BJ (cell line): ENCODE results near the gene CLDN24. TPM values are rescaled to one million over a fixed set of nuclear protein-coding genes. Genes with fewer than 3 reads are reported as not detected.
"Not testable (repeated sequence)": the region's sequence is repeated elsewhere in the genome, so short reads cannot be mapped to it uniquely, and the experiment has no call there.

Source experiments
- CTCF ChIA-PET: fragments of 350-600 bp; formaldehyde crosslinking; extraction: SDS; loops from one replicate; lab custom pipeline; 2021; ENCODE audit warnings: antibody characterized with exemption, inconsistent platforms; lab: Yijun Ruan, JAX
- POLR2A ChIA-PET: fragments of 300-600 bp; sonication (Branson Sonifier 250); formaldehyde crosslinking; extraction: SDS; loops from one replicate; lab custom pipeline; 2021; ENCODE audit warnings: antibody characterized with exemption; lab: Charles Lee
- DNase-seq: peaks from one replicate; pipeline ENCODE4 v3.0.0-alpha.2; 2011; ENCODE audit warnings: low read depth
- H3K27me3 ChIP-seq: 2 replicates; pipeline ENCODE4 v1.6.0; 2011; ENCODE audit warnings: low read length; ENCODE audit not compliant: control insufficient read depth, insufficient read depth
- H3K36me3 ChIP-seq: 2 replicates; pipeline ENCODE4 v1.5.1; 2011; ENCODE audit warnings: low read length; ENCODE audit not compliant: control insufficient read depth, insufficient read depth
- H3K4me3 ChIP-seq: 2 replicates; pipeline ENCODE4 v1.5.1; 2011; ENCODE audit warnings: low read depth, mild to moderate bottlenecking, control low read depth, low read length
- polyA plus RNA-seq: library from polyadenylated mRNA; depleted of rRNA; stranded (reverse); fragments of >200 nt; gene quantifications from 2 replicates; pipeline ENCODE4 v1.2.3, GENCODE V29; 2011
- TF ChIP-seq, protein P1 (sequence below): IDR thresholded peaks from 2 replicates; pipeline ENCODE4 v1.5.1; 2011; ENCODE audit warnings: low read depth, mild to moderate bottlenecking, control low read depth, inconsistent platforms, low read length, moderate library complexity; ENCODE audit not compliant: insufficient read depth

CLDN24 gene
- polyA plus RNA-seq, 1 experiment, result not detected

- no peak overlapping the region for H3K4me3 ChIP-seq
- no peaks in the 10 kb centered on the region for H3K36me3 ChIP-seq
- CTCF ChIA-PET, result no interaction called here
- TF ChIP-seq, protein P1, sequence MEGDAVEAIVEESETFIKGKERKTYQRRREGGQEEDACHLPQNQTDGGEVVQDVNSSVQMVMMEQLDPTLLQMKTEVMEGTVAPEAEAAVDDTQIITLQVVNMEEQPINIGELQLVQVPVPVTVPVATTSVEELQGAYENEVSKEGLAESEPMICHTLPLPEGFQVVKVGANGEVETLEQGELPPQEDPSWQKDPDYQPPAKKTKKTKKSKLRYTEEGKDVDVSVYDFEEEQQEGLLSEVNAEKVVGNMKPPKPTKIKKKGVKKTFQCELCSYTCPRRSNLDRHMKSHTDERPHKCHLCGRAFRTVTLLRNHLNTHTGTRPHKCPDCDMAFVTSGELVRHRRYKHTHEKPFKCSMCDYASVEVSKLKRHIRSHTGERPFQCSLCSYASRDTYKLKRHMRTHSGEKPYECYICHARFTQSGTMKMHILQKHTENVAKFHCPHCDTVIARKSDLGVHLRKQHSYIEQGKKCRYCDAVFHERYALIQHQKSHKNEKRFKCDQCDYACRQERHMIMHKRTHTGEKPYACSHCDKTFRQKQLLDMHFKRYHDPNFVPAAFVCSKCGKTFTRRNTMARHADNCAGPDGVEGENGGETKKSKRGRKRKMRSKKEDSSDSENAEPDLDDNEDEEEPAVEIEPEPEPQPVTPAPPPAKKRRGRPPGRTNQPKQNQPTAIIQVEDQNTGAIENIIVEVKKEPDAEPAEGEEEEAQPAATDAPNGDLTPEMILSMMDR, result no peak
- POLR2A ChIA-PET, result no interaction called here
- H3K27me3 ChIP-seq, result no peaks in the 10 kb centered on the region
- DNase-seq, result no peak
These were observed 7.0 kb upstream of the CLDN24 start for GRCh38 chr4:183329244-183329643.

- ChIA-PET CTCF (no interaction called here), POLR2A (no interaction called here)
- Histone ChIP-seq H3K36me3 (no peaks in the 10 kb centered on the region), H3K27me3 (no peaks in the 10 kb centered on the region), H3K4me3 (no peak overlapping the region)
- no peak for DNase-seq
- TF ChIP-seq, protein P1, result no peak
These were observed 6.6 kb upstream of the CLDN24 start for GRCh38 chr4:183328832-183329231.

DNA sequence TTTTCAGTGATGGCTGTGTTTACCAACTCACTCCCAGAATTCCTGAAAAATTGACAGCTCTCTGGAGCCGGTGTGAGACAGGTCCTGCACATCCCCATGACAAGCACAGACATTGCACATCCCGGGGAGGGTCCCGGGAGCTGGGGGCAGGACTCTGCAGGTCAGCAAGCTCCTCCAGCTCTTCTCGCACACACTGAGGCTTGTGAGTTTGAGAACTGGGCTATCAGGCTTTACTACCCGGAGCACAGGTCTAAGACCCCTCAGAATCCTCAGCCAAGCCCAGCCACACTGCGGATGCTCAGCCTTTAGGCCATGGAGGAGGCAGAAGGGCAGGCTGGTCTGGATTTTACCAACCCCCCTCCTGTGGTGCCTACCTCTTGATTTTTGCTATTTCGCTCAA lies 5.6 kb upstream of the CLDN24 start:
- Histone ChIP-seq H3K36me3 (no peaks in the 10 kb centered on the region), H3K27me3 (no peaks in the 10 kb centered on the region), H3K4me3 (no peak overlapping the region)
- TF ChIP-seq, protein P1, result no peak
- CTCF ChIA-PET, result no interaction called here
- POLR2A ChIA-PET, result no interaction called here
- DNase-seq, result no peak

- Histone ChIP-seq H3K27me3 (no peaks in the 10 kb centered on the region), H3K4me3 (no peak overlapping the region), H3K36me3 (no peaks in the 10 kb centered on the region)
- TF ChIP-seq, protein P1, result no peak
- DNase-seq, result no peak
- ChIA-PET POLR2A (no interaction called here), CTCF (no interaction called here)
These were observed 4.6 kb upstream of the CLDN24 start for GRCh38 chr4:183326853-183327252.

DNA sequence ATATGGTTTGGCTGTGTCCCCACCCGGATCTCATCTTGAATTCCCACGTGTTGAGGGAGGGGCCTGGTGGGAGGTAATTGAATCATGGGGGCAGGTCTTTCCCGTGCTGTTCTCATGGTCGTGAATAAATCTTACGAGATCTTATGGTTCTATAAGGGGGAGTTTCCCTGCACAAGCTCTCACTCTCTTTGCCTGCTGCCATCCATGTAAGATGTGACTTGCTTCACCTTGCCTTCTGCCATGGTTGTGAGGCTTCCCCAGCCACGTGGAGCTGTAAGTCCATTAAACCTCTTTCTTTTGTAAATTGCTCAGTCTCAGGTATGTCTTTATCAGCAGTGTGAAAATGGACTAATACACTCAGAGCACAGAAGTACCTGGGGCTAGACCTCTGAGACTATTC lies 4.2 kb upstream of the CLDN24 start:
- DNase-seq, H3K4me3 ChIP-seq, H3K27me3 ChIP-seq, H3K36me3 ChIP-seq, CTCF ChIA-PET, POLR2A ChIA-PET: not testable (repeated sequence)

- DNase-seq, result no peak
- ChIA-PET CTCF (interaction anchor here (0.8 kb wide), 1 partner anchor 68 kb away, joined by 3 read pairs; no protein-coding TSS in a partner anchor), POLR2A (no interaction called here)
- TF ChIP-seq, protein P1, result no peak
- Histone ChIP-seq H3K27me3 (no peaks in the 10 kb centered on the region), H3K36me3 (no peaks in the 10 kb centered on the region), H3K4me3 (no peak overlapping the region)
These were observed 2.4 kb upstream of the CLDN24 start for GRCh38 chr4:183324619-183325018.

- DNase-seq, H3K4me3 ChIP-seq, CTCF ChIA-PET, H3K36me3 ChIP-seq, POLR2A ChIA-PET, H3K27me3 ChIP-seq: not testable (repeated sequence)
These were observed 1.8 kb upstream of the CLDN24 start for GRCh38 chr4:183324056-183324455.
